Measurements from ENCODE around the gene OOSP4B.

GRCh38 chr11:60080535-60080934 is 63.6 kb downstream of the OOSP4B start:
- TF ChIP-seq CTCF (IDR thresholded peaks at IDR 0.05; ENCODE audit: borderline replicate concordance, extremely low read depth, low read length, poor library complexity, severe bottlenecking) (no peak), EZH2 (IDR thresholded peaks at IDR 0.05; ENCODE audit: borderline replicate concordance, low read depth, low read length, severe bottlenecking) (no peak)
